Stimulated activated CD8-positive, alpha-beta memory T cell treated with anti-CD3 and anti-CD28 coated beads, Interleukin-15, amount 100 ng/mL, for 1 hour (primary cell): ENCODE results near the gene PADI6.

Source experiments
- DNase-seq: peaks from one replicate; pipeline ENCODE4 v3.0.0-alpha.2; 2020; ENCODE audit warnings: low read depth

The PADI6 gene

GRCh38 chr1:17356387-17357026 is 15.5 kb upstream of the PADI6 start:
- DNase-seq = no peak

DNA sequence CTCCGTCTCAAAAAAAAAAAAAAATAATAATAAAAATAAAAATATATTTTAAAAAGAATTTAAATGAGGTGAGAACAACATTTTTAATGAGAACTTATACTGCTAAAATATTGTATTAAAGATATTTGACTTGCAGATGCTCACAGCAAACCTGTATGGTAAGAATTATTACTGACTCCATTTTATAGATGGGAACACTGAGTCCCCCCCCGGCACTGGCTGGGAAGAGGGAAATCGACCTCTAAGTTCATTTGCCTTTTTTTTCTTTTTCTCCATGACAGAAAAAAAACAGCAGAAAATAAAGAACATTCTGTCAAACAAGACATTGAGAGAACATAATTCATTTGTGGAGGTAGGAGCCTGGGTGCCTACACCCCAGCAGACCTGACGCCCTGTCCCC is 13.4 kb upstream of the PADI6 start:
- DNase-seq = no peak

GRCh38 chr1:17359031-17359430 is 13.0 kb upstream of the PADI6 start:
- DNase-seq = no peak

- no peak for DNase-seq
Measured at GRCh38 chr1:17359808-17360207, 12.2 kb upstream of the PADI6 start.

DNA sequence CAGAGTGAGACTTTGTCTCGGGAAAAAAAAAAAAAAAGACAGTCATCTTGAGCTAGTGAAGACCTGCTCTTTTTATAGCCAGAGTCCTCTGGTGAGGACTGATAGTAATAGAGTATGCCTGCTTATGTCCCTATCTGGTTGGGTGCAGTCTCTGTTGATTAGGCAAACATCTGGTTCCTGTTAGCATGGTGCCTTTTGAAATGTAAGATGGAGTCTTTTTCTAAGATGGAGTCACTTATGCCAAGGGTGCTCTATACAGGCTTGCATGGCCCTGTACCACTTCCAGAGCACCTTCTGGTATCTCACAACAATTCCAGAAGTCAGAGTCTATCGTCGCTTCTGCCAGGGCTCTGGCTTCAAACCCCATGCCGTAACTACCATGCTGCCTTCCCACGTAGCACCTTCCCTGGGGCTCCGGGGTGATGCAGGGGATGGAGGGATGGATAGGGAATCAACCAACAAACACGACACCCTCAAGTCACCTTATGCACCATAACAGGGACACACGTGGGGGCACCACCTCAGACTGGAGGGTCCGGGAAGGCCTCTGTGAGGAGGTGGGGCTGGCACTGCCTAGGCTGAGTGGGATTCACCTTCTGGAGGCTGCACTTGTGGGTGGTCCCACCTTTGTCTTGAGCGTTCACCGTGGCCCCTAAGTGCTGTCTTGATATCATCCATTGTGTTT is 11.6 kb upstream of the PADI6 start:
- no peak for DNase-seq

- no peak for DNase-seq
Measured at GRCh38 chr1:17361687-17362086, 10.3 kb upstream of the PADI6 start.

DNA sequence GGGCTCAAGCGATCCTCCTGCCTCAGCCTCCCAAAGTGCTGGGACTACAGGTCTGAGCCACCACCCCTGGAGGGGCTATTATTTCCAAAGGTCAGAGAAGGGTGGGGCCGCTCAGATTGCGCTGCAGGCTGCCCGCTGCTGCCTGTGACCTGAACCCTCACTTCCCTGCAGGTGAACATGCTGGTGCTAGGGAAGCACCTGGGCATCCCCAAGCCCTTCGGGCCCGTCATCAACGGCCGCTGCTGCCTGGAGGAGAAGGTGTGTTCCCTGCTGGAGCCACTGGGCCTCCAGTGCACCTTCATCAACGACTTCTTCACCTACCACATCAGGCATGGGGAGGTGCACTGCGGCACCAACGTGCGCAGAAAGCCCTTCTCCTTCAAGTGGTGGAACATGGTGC is 8.6 kb upstream of the PADI6 start:
- no peak for DNase-seq

DNA sequence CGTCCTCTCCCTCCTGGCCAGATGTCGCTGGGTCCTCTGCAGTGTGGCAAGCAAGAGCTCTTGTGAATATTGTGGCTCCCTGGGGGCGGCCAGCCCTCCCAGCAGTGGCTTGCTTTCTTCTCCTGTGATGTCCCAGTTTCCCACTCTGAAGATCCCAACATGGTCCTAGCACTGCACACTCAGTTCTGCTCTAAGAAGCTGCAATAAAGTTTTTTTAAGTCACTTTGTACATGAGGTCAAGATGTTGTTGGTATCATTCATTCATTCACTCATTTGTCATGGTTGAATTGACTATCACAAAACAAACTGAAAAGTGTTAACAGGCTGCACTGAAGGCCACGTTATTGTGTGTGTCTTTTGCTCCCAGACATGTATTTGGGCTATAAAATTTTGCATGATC is 8.2 kb upstream of the PADI6 start:
- no peak for DNase-seq

GRCh38 chr1:17365293-17365692 is 6.7 kb upstream of the PADI6 start:
- DNase-seq = no peak

DNA sequence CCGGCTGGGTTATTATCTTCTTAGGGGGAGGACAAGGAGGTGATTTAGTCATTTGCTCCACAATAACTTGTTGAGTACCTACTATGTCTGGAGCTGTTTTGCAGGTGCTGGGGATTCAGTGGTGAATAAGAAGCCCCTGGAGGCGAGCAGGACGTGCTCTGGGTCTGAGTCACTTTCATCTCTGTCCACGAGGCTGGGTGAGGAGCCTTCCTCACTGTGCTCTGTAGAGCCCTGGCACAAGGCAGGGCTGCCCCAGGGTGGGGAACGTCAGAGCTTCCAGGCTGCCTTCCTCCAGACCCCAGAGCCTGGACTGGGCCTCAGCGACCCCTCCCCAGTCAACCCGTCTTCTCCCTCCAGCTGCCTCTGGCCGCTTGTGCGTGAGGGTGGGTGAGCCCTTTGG is 2.5 kb upstream of the PADI6 start:
- no peak for DNase-seq

GRCh38 chr1:17370618-17371017 is 1.4 kb upstream of the PADI6 start:
- no peak for DNase-seq

DNA sequence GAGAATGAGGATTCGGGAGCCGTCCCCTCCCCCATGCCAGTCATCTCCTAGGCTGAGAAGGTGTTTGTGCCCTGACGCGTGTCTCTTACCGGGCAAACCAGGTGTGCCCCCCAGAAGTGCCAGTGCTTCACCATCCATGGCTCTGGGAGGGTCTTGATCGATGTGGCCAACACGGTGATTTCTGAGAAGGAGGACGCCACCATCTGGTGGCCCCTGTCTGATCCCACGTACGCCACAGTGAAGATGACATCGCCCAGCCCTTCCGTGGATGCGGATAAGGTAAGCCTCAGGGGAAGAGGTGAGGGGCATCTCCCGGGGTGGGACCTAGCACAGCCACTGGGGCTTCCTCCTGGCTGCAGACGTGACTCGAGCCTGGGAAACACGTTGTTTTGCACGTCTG is 959 bp downstream of the PADI6 start:
- no peak for DNase-seq

DNA sequence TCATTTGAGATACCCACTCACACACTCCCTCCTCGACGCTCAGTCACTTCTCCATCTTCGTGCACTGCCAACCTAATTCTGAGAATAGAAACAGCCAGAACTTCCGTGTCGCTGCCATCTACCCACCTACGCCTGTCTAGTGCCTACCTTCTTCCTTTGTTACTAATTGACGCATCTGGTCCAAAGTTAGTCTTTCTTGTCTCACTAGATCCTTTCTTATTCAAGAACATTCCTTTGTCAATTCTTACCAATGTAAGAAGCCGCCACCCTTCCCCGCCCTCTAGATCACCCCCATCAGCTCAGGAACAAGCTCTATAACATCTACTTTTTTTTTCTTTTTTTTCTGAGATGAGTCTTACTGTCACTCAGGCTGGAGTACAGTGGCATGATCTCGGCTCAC is 3.7 kb downstream of the PADI6 start:
- no peak for DNase-seq

GRCh38 chr1:17377325-17377953 is 5.4 kb downstream of the PADI6 start:
- no peak for DNase-seq

- DNase-seq = no peak
Measured at GRCh38 chr1:17381161-17381560, 9.2 kb downstream of the PADI6 start.

- no peak for DNase-seq
Measured at GRCh38 chr1:17392199-17392740, 20.3 kb downstream of the PADI6 start.

GRCh38 chr1:17393230-17393629 is 21.2 kb downstream of the PADI6 start:
- no peak for DNase-seq

GRCh38 chr1:17397910-17398695 is 26.1 kb downstream of the PADI6 start:
- no peak for DNase-seq

DNA sequence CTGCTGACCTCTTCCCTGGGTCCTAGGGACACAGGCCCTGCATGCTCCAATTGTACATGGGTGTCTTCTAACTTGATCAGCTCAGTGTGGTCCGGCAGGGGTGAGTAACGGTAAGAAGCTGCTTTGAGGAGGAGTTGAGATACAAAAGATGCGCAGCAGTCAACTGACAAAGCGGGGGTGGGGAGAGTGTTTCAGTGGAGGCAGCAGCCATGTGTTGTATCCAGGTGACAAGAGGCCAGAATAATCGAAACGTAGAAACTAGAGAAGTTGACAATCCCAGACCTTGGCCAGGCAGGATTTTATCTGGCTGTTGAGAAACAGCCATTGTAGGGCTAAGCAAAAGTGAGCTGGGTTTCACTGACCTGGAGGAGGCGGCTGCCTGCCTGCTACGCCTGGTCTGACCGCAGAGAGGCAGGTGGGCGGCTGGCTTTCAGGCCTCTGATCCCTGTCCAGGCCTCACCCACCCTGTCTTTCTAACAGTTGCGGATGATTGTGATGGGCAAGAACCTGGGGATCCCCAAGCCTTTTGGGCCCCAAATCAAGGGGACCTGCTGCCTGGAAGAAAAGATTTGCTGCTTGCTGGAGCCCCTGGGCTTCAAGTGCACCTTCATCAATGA is 28.8 kb downstream of the PADI6 start:
- DNase-seq = no peak

GRCh38 chr1:17401841-17402240 is 29.8 kb downstream of the PADI6 start:
- no peak for DNase-seq

DNA sequence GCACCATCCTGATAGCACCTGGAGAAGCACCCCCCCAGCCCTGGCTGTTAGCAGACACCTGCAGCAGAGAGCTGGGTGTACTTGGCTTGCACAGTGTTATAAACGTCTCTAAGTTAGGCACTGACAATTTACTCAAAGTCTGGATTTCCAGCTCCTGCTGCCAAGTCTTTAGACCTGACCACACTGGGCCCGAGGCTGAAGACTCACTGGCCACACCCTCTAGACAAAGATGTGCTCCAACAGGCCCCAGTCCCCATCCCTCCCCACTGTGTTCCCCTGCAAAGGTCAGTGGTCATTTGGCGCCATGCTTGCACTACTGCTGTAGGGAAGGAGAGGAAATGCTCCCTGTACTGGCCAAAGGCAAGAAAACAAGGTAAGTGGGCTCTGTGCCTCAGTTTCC is 31.1 kb downstream of the PADI6 start:
- no peak for DNase-seq

DNA sequence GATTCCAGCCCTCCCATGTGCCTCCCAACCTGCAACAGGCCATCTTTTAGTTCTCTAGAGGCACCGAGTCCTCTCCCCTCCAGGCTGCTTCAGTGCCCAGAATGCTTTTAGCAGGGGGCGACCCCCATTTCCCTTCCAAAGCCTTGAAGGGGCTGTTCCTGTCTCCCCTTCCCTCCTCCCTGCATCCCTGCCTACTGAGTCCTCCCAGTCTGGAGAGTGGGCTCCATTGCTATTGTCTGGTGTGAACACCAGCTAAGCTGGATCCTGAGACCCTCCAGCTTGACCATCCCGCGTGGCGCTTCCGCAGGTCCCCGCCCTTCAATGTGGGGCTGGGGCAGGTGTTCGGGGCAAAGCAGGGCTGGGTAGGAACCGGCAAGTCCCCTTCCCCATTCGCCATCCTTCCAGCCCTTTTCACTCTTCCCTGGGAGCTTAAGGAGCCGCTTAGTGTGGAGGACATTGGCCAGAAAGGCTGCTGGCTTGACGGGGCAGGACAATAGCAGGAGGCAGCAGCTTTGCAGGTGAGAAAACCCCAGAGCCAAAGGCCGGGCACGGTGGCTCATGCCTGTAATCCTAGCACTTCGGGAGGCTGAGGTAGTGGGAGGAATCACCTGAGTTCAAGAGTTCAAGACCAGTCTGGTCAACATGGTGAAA is 32.2 kb downstream of the PADI6 start:
- DNase-seq = no peak
